ENCODE measurements around the gene LNX1. TPM values are rescaled to one million over a fixed set of nuclear protein-coding genes. Genes with fewer than 3 reads are reported as not detected.

Gene LNX1
- total and polyA plus RNA-seq, 2 of the 13 experiments (the other 11 are each of a cell fraction or from before 2014, with no cell fraction given) = 0.49 TPM

DNA sequence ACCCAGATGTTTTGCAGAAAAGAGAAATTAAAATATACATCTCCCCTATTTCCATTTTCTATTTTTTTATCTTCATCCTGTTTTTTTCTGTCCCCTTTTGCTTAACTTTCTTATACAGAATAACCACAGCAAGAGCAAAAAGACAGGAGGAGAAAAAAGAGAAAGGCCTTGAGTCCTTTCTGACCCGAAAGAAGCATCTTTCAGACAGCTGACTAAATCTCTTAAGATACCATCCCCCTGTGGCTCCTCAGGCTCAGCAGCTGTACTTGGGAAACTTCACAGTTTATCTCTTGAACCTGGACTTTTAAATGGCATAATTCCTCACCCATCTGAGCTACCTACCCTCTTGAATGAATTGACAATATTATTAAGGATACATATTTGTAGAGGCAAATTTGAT lies 113.7 kb downstream of the LNX1 start:
- in situ Hi-C loops (cut with HindIII; ENCODE audit: extremely low pct_ligation_motif_present, low pct_unique_long_range_greater_than_20kb) = loop anchor here (25.0 kb wide), 1 partner anchor 760 kb away; the partner anchor contains the start of gene PDGFRA
- Histone ChIP-seq H3K79me2 (ENCODE audit: insufficient read depth, low read length) (no peaks in the 10 kb centered on the region), H3K9me3 (ENCODE audit: low read length) (no peaks in the 10 kb centered on the region), H2AFZ (ENCODE audit: low read length) (no peak overlapping the region), H3K27me3 (ENCODE audit: control insufficient read depth in 1 of 2, insufficient read depth in 2 of 2, low read length in 2 of 2) (peaks cover 0 to 4% of the 10 kb centered on the region in 2 experiments; a peak in 1 of 5 replicates), H3K4me2 (ENCODE audit: low read depth, low read length) (no peak overlapping the region), H3K4me1 (ENCODE audit: insufficient read depth, low read length) (peaks cover 11% of the 10 kb centered on the region), H3K36me3 (replicated peaks in 1 of 2; ENCODE audit: control insufficient read depth in 1 of 2, insufficient read depth in 2 of 2, low read length in 2 of 2) (no peaks in the 10 kb centered on the region), H3K4me3 (replicated peaks in 1 of 3; ENCODE audit: insufficient read depth in 1 of 3, low read depth in 2 of 3, low read length in 3 of 3) (no peak overlapping the region), H4K20me1 (ENCODE audit: insufficient read depth, low read length) (no peaks in the 10 kb centered on the region), H3K9ac (ENCODE audit: insufficient read depth, low read depth, low read length) (no peak overlapping the region), H3K27ac (ENCODE audit: extremely low read length, insufficient read depth, low read length) (no peak overlapping the region)
- no TSS peak for BruUV-seq (replicated peaks)
- 77% methylated on average over 1 of the region's 1 CpG for WGBS (ENCODE audit: low lambda C conversion rate)
- ChIA-PET CTCF (ENCODE audit: low intra/inter-chr PET ratio, low total read pairs) (no interaction called here), POLR2A (no interaction called here)
- DNase-seq (ENCODE audit: low spot score) (no peak), ATAC-seq (no peak), FAIRE-seq (no peak)
- intact Hi-C loops (cut with micrococcal nuclease; ENCODE audit: unreplicated experiment) = no loop called here
- no peak for TF ChIP-seq EEA1 (CRISPR knock-in tag; IDR thresholded peaks at IDR 0.05; ENCODE audit: borderline replicate concordance)
- no peak for TF ChIP-seq ZFP37 (CRISPR knock-in tag; IDR thresholded peaks at IDR 0.05; ENCODE audit: borderline replicate concordance)
- TF ChIP-seq ZNF766 (CRISPR knock-in tag; IDR thresholded peaks at IDR 0.05; ENCODE audit: borderline replicate concordance) = no peak
- TF ChIP-seq, protein P1, sequence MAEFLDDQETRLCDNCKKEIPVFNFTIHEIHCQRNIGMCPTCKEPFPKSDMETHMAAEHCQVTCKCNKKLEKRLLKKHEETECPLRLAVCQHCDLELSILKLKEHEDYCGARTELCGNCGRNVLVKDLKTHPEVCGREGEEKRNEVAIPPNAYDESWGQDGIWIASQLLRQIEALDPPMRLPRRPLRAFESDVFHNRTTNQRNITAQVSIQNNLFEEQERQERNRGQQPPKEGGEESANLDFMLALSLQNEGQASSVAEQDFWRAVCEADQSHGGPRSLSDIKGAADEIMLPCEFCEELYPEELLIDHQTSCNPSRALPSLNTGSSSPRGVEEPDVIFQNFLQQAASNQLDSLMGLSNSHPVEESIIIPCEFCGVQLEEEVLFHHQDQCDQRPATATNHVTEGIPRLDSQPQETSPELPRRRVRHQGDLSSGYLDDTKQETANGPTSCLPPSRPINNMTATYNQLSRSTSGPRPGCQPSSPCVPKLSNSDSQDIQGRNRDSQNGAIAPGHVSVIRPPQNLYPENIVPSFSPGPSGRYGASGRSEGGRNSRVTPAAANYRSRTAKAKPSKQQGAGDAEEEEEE (CRISPR knock-in tag; IDR thresholded peaks at IDR 0.05; ENCODE audit: borderline replicate concordance) = no peak
- TF ChIP-seq, protein P2, sequence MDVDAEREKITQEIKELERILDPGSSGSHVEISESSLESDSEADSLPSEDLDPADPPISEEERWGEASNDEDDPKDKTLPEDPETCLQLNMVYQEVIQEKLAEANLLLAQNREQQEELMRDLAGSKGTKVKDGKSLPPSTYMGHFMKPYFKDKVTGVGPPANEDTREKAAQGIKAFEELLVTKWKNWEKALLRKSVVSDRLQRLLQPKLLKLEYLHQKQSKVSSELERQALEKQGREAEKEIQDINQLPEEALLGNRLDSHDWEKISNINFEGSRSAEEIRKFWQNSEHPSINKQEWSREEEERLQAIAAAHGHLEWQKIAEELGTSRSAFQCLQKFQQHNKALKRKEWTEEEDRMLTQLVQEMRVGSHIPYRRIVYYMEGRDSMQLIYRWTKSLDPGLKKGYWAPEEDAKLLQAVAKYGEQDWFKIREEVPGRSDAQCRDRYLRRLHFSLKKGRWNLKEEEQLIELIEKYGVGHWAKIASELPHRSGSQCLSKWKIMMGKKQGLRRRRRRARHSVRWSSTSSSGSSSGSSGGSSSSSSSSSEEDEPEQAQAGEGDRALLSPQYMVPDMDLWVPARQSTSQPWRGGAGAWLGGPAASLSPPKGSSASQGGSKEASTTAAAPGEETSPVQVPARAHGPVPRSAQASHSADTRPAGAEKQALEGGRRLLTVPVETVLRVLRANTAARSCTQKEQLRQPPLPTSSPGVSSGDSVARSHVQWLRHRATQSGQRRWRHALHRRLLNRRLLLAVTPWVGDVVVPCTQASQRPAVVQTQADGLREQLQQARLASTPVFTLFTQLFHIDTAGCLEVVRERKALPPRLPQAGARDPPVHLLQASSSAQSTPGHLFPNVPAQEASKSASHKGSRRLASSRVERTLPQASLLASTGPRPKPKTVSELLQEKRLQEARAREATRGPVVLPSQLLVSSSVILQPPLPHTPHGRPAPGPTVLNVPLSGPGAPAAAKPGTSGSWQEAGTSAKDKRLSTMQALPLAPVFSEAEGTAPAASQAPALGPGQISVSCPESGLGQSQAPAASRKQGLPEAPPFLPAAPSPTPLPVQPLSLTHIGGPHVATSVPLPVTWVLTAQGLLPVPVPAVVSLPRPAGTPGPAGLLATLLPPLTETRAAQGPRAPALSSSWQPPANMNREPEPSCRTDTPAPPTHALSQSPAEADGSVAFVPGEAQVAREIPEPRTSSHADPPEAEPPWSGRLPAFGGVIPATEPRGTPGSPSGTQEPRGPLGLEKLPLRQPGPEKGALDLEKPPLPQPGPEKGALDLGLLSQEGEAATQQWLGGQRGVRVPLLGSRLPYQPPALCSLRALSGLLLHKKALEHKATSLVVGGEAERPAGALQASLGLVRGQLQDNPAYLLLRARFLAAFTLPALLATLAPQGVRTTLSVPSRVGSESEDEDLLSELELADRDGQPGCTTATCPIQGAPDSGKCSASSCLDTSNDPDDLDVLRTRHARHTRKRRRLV (CRISPR knock-in tag; IDR thresholded peaks at IDR 0.05) = no peak
- no peak for TF ChIP-seq HMGA1 (CRISPR knock-in tag; conservative IDR thresholded peaks at IDR 0.05)
- TF ChIP-seq AHR (CRISPR knock-in tag; IDR thresholded peaks at IDR 0.05) = no peak
- TF ChIP-seq, protein P3, sequence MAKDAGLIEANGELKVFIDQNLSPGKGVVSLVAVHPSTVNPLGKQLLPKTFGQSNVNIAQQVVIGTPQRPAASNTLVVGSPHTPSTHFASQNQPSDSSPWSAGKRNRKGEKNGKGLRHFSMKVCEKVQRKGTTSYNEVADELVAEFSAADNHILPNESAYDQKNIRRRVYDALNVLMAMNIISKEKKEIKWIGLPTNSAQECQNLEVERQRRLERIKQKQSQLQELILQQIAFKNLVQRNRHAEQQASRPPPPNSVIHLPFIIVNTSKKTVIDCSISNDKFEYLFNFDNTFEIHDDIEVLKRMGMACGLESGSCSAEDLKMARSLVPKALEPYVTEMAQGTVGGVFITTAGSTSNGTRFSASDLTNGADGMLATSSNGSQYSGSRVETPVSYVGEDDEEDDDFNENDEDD (CRISPR knock-in tag; IDR thresholded peaks at IDR 0.05; ENCODE audit: borderline replicate concordance) = no peak
- TF ChIP-seq, protein P4, sequence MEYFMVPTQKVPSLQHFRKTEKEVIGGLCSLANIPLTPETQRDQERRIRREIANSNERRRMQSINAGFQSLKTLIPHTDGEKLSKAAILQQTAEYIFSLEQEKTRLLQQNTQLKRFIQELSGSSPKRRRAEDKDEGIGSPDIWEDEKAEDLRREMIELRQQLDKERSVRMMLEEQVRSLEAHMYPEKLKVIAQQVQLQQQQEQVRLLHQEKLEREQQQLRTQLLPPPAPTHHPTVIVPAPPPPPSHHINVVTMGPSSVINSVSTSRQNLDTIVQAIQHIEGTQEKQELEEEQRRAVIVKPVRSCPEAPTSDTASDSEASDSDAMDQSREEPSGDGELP (IDR thresholded peaks at IDR 0.05; ENCODE audit: borderline replicate concordance, low read depth) = no peak
- TF ChIP-seq HCFC1 (IDR thresholded peaks at IDR 0.05; ENCODE audit: low read depth, low read length) = no peak
- no peak for TF ChIP-seq ZNF883 (CRISPR knock-in tag; IDR thresholded peaks at IDR 0.05; ENCODE audit: not compliant biosample characterization)
- TF ChIP-seq, protein P5, sequence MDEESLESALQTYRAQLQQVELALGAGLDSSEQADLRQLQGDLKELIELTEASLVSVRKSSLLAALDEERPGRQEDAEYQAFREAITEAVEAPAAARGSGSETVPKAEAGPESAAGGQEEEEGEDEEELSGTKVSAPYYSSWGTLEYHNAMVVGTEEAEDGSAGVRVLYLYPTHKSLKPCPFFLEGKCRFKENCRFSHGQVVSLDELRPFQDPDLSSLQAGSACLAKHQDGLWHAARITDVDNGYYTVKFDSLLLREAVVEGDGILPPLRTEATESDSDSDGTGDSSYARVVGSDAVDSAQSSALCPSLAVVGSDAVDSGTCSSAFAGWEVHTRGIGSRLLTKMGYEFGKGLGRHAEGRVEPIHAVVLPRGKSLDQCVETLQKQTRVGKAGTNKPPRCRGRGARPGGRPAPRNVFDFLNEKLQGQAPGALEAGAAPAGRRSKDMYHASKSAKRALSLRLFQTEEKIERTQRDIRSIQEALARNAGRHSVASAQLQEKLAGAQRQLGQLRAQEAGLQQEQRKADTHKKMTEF (CRISPR knock-in tag; IDR thresholded peaks at IDR 0.05) = no peak
- TF ChIP-seq DR1 (CRISPR knock-in tag; IDR thresholded peaks at IDR 0.05) = no peak
- TF ChIP-seq, protein P6, sequence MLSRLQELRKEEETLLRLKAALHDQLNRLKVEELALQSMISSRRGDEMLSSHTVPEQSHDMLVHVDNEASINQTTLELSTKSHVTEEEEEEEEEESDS (CRISPR knock-in tag; IDR thresholded peaks at IDR 0.05; ENCODE audit: borderline replicate concordance) = no peak
- TF ChIP-seq ZMYM4 (CRISPR knock-in tag; IDR thresholded peaks at IDR 0.05) = no peak

All from HepG2 (cell line).